PC-9 (cell line): ENCODE measurements around the gene SDR42E1. TPM values are rescaled to one million over a fixed set of nuclear protein-coding genes. Genes with fewer than 3 reads are reported as not detected.

Source experiments
- BruUV-seq: library from RNA; stranded (reverse); fragments of 400-500 nt; replicated peaks from 2 replicates; lab custom pipeline; 2021; lab: Mats Ljungman, UMichigan
- CTCF ChIA-PET: fragments of 300-600 bp; sonication (Branson Sonifier 250); formaldehyde crosslinking; loops from one replicate; lab custom pipeline; 2022; ENCODE audit warnings: antibody characterized with exemption; lab: Charles Lee
- POLR2A ChIA-PET: fragments of 300-600 bp; sonication (Branson Sonifier 250); formaldehyde crosslinking; loops from one replicate; lab custom pipeline; 2022; ENCODE audit warnings: antibody characterized with exemption; ENCODE audit not compliant: unreplicated experiment; lab: Charles Lee
- DNase-seq, 2 experiments: peaks; one replicate each; pipeline versions ENCODE4 v3.0.0 to v3.0.0-alpha.2; 2015 to 2022; ENCODE audit warnings: mixed read lengths in 1 of 2
- H2AFZ ChIP-seq: fragments of 200-600 bp; sonication (generic); 2 replicates; pipeline ENCODE4 v1.8.1; 2017; ENCODE audit warnings: antibody characterized with exemption
- H3F3A ChIP-seq: fragments of 200-600 bp; sonication (generic); 2 replicates; pipeline ENCODE4 v1.8.1; 2017; ENCODE audit warnings: antibody characterized with exemption, mild to moderate bottlenecking, low read depth; ENCODE audit not compliant: insufficient read depth
- H3K27ac ChIP-seq: fragments of 200-600 bp; sonication (generic); 2 replicates; pipeline ENCODE4 v1.6.1; 2016; ENCODE audit warnings: mixed run types
- H3K27me3 ChIP-seq: fragments of 200-600 bp; sonication (generic); 2 replicates; pipeline ENCODE4 v1.6.1; 2016; ENCODE audit warnings: low read depth, mixed run types; ENCODE audit not compliant: insufficient read depth
- H3K36me3 ChIP-seq: fragments of 200-600 bp; sonication (generic); 2 replicates; pipeline ENCODE4 v1.6.1; 2016; ENCODE audit warnings: low read depth, mixed run types
- H3K4me1 ChIP-seq: fragments of 200-600 bp; sonication (generic); replicated peaks from 2 replicates; pipeline ENCODE4 v1.6.1; 2016; ENCODE audit warnings: mixed run types; ENCODE audit not compliant: insufficient read depth
- H3K4me2 ChIP-seq: fragments of 200-600 bp; sonication (generic); 2 replicates; pipeline ENCODE4 v1.6.1; 2017; ENCODE audit warnings: mixed run types
- H3K4me3 ChIP-seq: fragments of 200-600 bp; sonication (generic); 2 replicates; pipeline ENCODE4 v1.6.1; 2016; ENCODE audit warnings: mixed run types
- H3K79me2 ChIP-seq: fragments of 200-600 bp; sonication (generic); 2 replicates; pipeline ENCODE4 v1.6.1; 2017; ENCODE audit warnings: low read depth, mixed run types
- H3K9me2 ChIP-seq: fragments of 200-600 bp; sonication (generic); 2 replicates; pipeline ENCODE4 v1.8.1; 2017; ENCODE audit warnings: mild to moderate bottlenecking; ENCODE audit not compliant: insufficient read depth
- H3K9me3 ChIP-seq: fragments of 200-600 bp; sonication (generic); 2 replicates; pipeline ENCODE4 v1.8.1; 2016; ENCODE audit warnings: low read depth; ENCODE audit not compliant: insufficient read depth
- H4K20me1 ChIP-seq: fragments of 200-600 bp; sonication (generic); 2 replicates; pipeline ENCODE4 v1.8.1; 2017; ENCODE audit not compliant: insufficient read depth
- CTCF ChIP-seq: fragments of 200-600 bp; sonication (generic); conservative IDR thresholded peaks from 2 replicates; pipeline ENCODE4 v1.6.1; 2017; ENCODE audit warnings: mixed run types, antibody characterized with exemption, mild to moderate bottlenecking, moderate library complexity
- EZH2 ChIP-seq: fragments of 200-600 bp; sonication (generic); IDR thresholded peaks from 2 replicates; pipeline ENCODE4 v1.8.0; 2017; ENCODE audit warnings: antibody characterized with exemption, low read depth
- intact Hi-C: fragments of 100-400 bp; cut with micrococcal nuclease; formaldehyde crosslinking; loops from one replicate; pipeline ENCODE4 v1.10.0; 2022; ENCODE audit not compliant: unreplicated experiment
- total RNA-seq: library from RNA; stranded (reverse); gene quantifications from 2 replicates; pipeline ENCODE4 v1.2.3, GENCODE V29; 2021

SDR42E1 gene
- total RNA-seq, 1 experiment from 2014 or later = 11.6 TPM

GRCh38 chr16:81997738-81998137, 13.5 kb downstream of the SDR42E1 start:
- Histone ChIP-seq H4K20me1 (no peaks in the 10 kb centered on the region), H3K4me3 (no peak overlapping the region), H2AFZ (no peak overlapping the region), H3K9me2 (no peaks in the 10 kb centered on the region), H3K27ac (peak overlapping the region; percentile 27; the same call in 1 of the 2 replicates), H3F3A (peaks cover 9% of the 10 kb centered on the region; the same call in 1 of the 2 replicates), H3K27me3 (no peaks in the 10 kb centered on the region), H3K36me3 (no peaks in the 10 kb centered on the region), H3K9me3 (0 out of 2 replicates have a peak, but pooled peaks cover 4% of the 10 kb centered on the region), H3K4me2 (peak overlapping the region; percentile 43; the same call in 1 of the 2 replicates), H3K79me2 (no peaks in the 10 kb centered on the region), H3K4me1 (peaks cover 13% of the 10 kb centered on the region)
- no peak for TF ChIP-seq EZH2
- TF ChIP-seq CTCF = no peak
- intact Hi-C loops = loop anchor here (1.0 to 5.0 kb wide), 2 partner anchors 55 to 107 kb away; no protein-coding TSS in a partner anchor
- ChIA-PET POLR2A (no interaction called here), CTCF (interaction anchor here (0.5 to 1.5 kb wide), 2 partner anchors 17 to 57 kb away, joined by 5 read pairs; no protein-coding TSS in a partner anchor)
- no TSS peak for BruUV-seq
- DNase-seq = peak in 1 of 2 experiments; percentile 66

DNA sequence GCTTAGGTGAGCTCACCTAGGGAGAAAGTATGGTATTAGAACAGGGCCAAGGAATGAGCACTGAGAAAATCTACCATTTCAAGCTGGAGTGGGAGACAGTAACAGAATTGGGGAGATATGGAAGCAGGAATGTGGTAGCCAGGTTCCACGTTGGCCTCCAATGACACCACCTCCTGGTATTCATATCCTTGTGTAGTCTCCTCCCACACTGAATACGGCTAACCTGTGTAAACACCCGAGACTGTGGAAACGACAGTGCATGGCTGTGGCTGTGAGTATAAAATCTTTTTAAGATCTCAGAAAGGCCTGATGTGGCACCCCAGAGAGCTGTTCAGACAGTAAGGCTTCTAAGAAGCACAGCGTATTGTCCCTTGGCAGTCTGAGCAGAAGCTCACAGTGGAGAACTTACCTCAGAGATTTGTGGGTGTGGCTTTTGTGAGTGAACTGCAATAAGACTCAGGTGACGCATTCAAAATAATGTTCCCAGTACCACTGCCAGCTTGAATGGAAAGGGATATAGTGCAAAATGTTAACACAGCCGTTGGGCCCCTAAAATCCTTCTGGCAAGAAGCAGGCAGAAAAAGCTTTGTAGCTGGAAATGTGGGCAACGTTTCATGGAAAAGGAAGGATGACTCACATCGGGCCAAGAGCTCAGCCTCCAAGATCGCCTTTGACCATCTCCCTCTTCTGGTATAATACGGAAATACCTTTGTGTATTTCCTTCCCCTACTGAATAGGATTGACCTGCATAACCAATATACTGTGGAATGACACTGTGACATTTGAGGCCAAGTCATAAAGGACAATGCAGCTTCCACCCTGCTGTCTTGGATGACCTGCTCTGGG, 14.4 kb downstream of the SDR42E1 start:
- POLR2A ChIA-PET = interaction anchor here (0.6 kb wide), 1 partner anchor 16 kb away, joined by 4 read pairs; no protein-coding TSS in a partner anchor
- BruUV-seq = no TSS peak
- TF ChIP-seq CTCF (peak; percentile 40), EZH2 (no peak)
- Histone ChIP-seq H3F3A (peaks cover 9% of the 10 kb centered on the region; the same call in 1 of the 2 replicates), H3K27me3 (no peaks in the 10 kb centered on the region), H3K4me2 (peak overlapping the region; percentile 43; the same call in 1 of the 2 replicates), H3K27ac (peak overlapping the region; percentile 27; the same call in 1 of the 2 replicates), H3K9me2 (no peaks in the 10 kb centered on the region), H3K4me1 (peaks cover 13% of the 10 kb centered on the region), H4K20me1 (no peaks in the 10 kb centered on the region), H3K4me3 (no peak overlapping the region), H3K79me2 (no peaks in the 10 kb centered on the region), H3K9me3 (0 out of 2 replicates have a peak, but pooled peaks cover 4% of the 10 kb centered on the region), H2AFZ (no peak overlapping the region), H3K36me3 (no peaks in the 10 kb centered on the region)
- CTCF ChIA-PET = interaction anchor here (0.5 to 1.5 kb wide), 4 partner anchors 10 to 233 kb away, joined by 3 to 5 read pairs (median 4); no protein-coding TSS in a partner anchor
- no peak for DNase-seq
- intact Hi-C loops = loop anchor here (1.0 to 5.0 kb wide), 2 partner anchors 55 to 107 kb away; no protein-coding TSS in a partner anchor

DNA sequence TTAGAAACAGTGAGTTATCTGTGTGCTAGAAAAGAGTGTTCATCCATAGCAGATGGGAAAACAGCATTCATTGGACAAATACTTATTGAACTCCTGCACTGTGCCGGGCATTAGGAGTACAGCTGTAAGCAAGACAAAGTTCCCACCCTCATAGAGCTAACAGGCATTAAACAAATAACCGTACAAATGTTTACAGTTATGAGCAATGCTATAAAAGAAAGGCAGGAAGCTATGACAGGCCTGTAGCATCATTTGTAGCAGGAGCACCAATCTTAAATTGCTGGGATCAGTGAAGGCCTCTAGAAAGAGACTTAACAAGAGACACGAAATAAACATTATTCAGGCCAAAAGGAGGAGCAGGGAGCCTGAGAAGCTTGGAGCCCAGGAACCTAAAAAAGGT, 15.6 kb downstream of the SDR42E1 start:
- no peaks in the 10 kb centered on the region for H3K36me3 ChIP-seq
- H3K79me2 ChIP-seq = no peaks in the 10 kb centered on the region
- no TSS peak for BruUV-seq
- no peak overlapping the region for H3K4me2 ChIP-seq
- H3K9me3 ChIP-seq = 0 out of 2 replicates have a peak, but pooled peaks cover 4% of the 10 kb centered on the region
- no peaks in the 10 kb centered on the region for H3K9me2 ChIP-seq
- no peak for DNase-seq
- no peak overlapping the region for H2AFZ ChIP-seq
- no peaks in the 10 kb centered on the region for H3K27me3 ChIP-seq
- intact Hi-C loops = loop anchor here (5.0 kb wide), 1 partner anchor 53 kb away; no protein-coding TSS in a partner anchor
- H3F3A ChIP-seq = peaks cover 9% of the 10 kb centered on the region; the same call in 1 of the 2 replicates
- H4K20me1 ChIP-seq = no peaks in the 10 kb centered on the region
- H3K4me1 ChIP-seq = peaks cover 13% of the 10 kb centered on the region
- CTCF ChIA-PET = no interaction called here
- H3K27ac ChIP-seq = no peak overlapping the region
- POLR2A ChIA-PET = no interaction called here
- TF ChIP-seq CTCF = no peak
- TF ChIP-seq EZH2 = no peak
- no peak overlapping the region for H3K4me3 ChIP-seq
